CD4-positive, alpha-beta T cell treated with Interleukin-2 at 100 ng/mL for 4 hours (primary cell): Measurements from ENCODE around the gene SHMT1.
"Not testable (repeated sequence)": the region's sequence is repeated elsewhere in the genome, so short reads cannot be mapped to it uniquely, and the experiment has no call there.

ENCODE experiments used
- DNase-seq: peaks from one replicate; pipeline ENCODE4 v3.0.0-alpha.2; 2020; ENCODE audit warnings: low spot score

The SHMT1 gene

DNA sequence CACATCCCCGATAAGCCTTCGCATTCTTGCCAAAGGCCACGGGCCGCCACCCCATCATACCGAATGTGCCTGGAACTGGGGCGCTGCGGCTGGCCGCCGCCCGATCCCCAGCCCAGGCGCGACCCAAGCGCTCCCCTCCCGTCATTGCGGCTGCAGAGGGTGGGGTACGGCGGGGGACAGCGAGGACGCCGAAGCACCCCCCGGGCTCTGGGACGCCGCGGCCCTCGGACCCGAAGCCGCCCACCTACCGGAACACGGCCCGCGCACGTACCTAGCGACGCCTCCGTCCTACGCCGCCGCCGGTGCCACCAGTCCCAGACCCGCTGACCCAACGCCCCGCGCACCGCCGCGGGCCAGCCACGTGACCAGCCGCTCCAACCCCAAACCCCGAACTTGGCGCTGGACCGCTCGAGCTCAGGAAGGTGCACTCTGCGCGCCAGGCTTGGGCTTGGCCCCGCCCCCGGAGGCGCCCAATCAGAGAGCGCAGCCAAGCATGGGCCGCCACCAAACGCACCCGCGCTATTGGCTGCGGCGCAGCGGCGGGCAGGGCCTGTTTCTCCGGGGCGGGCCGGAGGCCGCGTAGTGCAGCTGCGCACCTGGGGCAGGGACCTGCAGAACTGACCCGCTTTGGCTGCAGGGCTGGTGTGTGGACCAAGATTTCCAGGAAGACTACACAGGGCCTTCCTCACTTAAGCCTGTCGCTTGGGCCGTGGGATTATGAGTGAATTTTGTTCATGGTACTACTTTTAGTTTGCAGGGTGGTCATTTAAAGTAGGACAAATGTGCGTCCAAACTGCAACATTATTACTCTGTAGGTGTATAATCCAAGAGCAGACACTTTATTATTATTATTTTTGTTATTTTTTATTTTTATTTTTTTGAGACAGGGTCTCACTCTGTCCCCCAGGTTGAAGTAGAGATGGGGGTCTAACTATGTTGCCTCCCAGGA lies at the start of gene SHMT1:
Gene SHMT1 (minus strand): TSS at position 450 of the 949 bp plus-strand sequence. CDS start 7,569 bp downstream, outside the sequence.
- peak; percentile 90 for DNase-seq

DNA sequence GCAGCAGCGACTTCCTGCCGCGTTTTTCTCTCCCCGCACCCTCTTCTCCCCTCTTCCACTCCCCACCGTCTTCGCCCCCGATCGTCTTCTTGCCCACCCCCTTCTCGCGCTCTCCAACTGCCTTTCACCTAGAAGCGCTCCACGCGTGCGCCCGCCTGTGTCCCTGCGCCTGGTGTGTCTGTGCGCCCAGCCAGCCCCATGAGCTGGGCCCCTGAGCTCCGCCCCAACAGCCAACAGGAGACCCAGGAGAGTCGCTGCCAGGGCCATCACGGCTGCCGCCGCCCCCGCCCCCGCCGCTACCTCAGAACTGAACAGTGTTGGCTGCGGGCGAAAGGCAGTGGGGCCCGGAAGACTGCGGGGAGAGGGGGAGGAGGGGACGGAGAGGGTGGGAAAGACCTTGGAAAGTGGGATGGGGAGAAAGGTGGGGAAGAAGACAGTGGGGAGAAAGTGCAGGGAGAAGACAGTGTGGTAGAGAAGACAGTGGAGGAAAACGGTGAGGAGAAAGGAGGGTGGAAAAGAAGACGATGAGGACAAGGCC lies 48.7 kb upstream of the SHMT1 start:
- peak; percentile 24 for DNase-seq

- not testable (repeated sequence) for DNase-seq
Observed at GRCh38 chr17:18411377-18411864, 48.1 kb upstream of the SHMT1 start.

DNA sequence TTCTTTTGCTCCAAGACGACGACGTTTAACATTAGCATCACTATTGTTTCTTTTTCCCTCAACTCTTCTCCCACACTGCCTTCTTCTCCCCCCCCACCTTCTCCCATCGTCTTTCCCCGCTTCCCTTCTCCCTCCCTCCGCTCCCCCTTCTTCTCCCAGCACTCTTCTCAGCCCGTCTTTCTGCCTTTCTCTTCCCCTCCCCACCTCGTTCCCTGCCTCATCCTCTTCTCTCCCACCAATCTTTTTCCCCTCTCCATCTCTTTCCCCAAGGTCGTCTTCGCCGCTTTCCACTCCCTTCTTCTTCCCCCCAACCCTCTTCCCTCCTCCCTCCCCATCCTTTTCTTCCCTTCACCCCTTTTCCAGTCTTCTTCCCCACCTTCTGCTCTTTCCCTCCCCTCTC lies 47.4 kb upstream of the SHMT1 start:
- DNase-seq = not testable (repeated sequence)

GRCh38 chr17:18409321-18409720 lies 46.0 kb upstream of the SHMT1 start:
- DNase-seq = not testable (repeated sequence)

- peak; percentile 3 for DNase-seq
Observed at GRCh38 chr17:18408906-18409305, 45.6 kb upstream of the SHMT1 start.

DNA sequence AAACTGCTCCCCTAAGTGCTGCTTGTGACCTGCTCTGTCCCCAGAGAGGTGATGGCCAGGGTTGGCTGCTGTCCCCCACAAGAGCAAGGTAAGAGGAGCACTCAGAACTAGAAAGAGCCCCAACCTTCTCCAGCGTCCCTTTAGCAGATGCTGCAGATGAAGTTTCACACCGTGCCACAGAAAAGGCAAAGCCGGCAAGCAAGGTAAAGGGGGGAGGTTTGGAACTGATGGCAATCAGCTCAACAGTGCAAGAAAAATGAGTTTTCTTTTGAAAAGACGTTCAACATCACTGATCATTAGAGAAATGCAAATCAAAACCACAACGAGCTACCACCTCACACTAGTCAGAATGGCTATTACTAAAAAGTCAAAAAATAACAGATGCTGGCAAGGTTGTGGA lies 40.3 kb upstream of the SHMT1 start:
- DNase-seq = not testable (repeated sequence)

DNA sequence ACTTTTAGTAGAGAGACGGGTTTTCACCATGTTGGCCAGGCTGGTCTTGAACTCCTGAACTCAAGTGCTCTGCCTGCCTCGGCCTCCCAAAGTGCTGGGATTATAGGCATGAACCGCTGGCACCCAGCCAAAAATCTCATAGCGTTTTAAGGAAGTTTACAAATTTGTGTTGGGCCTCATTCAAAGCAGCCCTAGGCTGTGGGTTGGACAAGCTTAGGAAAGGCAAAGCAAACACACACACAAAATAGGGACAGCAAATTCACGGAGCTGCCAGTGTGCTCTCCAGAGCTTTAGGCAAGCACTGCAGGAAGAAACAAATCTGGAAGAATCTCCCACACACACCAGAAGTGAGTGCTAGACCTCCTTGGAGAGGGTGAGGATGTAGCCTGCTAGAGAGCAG lies 39.8 kb upstream of the SHMT1 start:
- DNase-seq = not testable (repeated sequence)

DNA sequence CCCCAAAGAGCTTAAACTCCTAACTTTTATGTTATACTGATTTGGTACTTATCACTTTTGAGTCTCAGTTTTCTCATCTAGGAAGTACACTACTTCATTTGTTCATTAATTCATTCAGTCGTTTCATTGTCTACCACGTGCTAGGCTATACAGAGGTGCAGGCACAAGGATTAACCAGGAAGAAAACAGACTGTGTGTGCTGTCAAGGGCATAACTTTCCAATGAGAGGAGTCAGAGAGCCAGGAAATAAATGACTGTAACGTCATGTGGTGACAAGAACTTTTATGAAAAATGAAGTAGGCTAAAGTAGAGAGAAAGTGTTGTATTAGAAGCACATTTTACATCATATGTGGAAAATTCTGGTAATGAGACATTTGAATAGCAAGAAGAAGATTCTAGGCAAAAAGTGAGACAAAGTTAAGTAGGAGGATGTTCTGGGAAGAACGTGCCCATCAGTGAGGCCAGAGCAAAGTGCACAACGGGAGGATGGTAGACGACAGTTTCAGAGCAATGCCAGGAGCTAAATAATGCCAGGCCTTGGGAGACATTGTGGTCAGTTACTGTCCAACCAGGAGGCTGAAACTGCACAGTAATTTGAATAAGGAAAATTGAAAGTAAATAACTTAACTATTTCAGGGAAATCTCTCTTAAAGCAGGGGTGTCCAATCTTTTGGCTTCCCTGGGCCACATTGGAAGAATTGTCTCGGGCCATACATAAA lies 38.7 kb upstream of the SHMT1 start:
- not testable (repeated sequence) for DNase-seq

DNA sequence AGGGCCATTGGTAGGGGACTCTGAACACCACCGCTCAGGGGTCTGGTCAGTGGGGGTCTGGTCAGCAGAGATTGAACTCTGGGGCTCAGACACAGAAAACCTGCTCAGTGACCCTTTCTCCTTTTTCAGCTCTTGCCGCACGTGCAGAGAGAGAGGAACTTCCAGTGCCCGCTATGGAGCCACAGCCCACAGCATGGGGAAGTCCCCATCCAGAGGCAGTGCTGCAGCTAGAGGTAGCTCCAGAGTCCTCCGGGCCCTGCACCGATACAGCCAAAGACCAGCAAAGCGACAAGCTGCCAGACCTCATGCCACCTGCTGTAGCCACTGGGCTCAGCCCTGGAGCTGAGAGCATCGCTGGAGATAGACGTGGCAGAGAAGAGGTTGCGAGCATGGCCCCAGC lies 25.4 kb upstream of the SHMT1 start:
- not testable (repeated sequence) for DNase-seq

GRCh38 chr17:18388266-18388665 lies 24.9 kb upstream of the SHMT1 start:
- DNase-seq = not testable (repeated sequence)

DNA sequence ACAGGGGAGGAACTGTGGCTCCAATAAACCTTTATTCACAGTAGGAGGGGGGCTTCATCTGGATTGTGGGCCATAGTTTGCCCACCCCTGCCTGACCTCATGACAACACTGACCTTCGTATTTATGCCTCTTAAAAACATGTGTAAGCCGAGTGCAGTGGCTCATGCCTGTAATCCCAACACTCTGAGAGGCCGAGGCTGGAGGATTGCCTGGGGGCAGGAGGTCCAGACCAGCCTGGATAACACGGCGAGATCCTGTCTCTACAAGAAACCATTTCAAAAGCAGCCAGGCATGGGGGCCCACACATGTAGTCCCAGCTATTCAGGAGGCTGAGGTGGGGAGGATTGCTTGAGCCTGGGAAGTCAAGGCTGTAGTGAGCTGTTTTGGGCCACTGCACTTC lies 24.2 kb upstream of the SHMT1 start:
- DNase-seq = not testable (repeated sequence)

- not testable (repeated sequence) for DNase-seq
Observed at GRCh38 chr17:18384271-18384670, 20.9 kb upstream of the SHMT1 start.

DNA sequence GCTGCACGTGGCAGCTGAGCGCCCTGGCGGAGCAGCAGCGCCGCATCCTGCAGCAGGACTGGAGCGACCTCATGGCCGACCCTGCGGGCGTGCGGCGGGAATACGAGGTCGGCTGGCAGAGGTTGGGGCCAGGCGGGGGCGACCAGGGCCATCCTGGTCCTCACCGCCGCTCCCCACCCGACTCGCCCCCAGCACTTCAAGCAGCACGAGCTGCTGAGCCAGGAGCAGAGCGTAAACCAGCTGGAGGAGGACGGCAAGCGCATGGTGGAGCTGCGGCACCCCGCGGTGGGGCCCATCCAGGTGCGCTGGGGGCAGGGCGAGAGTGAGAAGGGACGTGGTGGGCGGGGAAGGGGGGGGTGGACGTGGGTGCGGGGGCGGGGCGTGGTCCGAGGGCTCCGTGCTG lies 19.7 kb upstream of the SHMT1 start:
- not testable (repeated sequence) for DNase-seq

- DNase-seq = no peak
Observed at GRCh38 chr17:18382441-18383078, 19.2 kb upstream of the SHMT1 start.

DNA sequence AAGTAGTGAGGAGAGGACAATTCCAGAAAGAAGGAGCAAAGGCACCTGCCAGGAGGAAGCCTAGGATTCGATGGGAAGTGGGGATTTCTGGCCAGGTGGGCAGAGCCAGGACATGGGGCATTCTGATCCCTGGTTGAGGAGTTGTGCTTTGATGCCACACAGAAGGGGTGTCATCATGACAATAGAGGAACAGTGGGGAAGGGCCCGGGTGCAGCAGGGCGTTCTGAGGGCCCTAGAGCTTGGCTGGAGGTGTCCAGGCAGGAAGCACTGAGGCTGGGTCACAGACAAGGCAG lies 18.5 kb upstream of the SHMT1 start:
- no peak for DNase-seq

DNA sequence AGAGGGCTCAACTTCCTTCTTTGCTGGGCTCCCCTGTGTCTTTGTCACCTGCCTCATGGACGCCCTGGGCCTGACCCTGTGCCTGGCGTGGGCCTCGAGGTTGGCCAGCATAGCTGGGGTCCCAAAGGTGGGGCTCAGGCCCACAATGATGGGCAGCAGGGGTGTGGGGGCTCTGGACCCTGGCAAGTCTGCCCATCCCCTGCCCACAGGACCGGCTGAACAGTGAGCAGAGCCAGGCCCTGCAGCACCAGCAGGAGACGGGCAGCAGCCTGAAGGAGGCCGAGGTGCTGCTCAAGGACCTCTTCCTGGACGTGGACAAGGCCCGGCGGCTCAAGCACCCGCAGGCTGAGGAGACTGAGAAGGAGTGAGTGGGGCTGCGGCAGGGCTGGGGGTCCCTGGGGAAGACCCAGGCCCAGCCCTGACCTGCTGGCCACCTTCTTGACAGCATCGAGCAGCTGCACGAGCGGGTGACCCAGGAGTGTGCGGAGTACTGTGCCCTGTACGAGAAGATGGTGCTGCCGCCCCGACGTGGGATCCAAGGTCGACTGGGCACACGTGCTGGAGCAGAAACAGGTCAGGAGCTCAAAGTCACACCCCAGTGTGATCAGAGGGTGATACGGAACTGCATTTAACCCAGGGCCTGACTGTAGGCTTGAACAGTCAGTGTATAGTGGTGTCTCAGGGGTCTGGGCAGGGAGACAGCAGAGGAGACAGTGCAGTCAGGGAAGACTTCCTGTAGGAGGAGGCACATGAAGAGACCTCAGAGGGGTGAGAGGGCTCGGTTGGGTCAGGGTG lies 18.0 kb upstream of the SHMT1 start:
- no peak for DNase-seq

DNA sequence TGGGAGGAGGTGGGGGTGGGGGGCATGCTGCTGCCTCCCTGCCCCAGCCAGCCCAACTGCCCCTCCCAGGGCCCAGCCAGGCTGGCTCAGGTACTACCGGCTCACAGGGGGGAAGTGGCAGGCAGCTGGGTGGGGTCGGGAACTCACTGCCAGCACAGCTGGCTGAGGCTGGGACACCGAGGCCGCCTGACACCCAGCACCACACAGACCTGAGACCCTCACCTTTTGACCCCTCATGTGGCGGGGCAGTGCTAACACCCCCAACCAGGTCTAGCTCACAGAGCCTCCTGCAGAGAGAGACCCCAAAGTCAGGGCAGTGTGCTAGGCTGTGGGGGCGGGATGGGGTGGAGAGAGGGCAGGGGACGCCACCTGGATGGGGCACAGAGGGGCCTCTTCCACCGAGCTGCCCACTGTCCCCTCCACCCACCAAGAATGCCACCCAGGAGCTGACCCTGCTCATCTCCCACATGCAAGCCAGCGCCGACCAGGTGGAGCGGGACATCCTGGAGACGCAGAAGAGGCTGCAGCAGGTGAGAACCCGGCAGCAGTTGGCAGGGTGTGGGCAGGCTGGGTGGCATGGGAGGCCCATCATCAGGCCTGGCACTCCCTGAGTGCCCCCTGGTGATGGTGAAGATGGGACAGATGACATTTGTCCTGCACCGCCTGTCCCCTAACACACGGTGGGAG lies 17.3 kb upstream of the SHMT1 start:
- DNase-seq = no peak

DNA sequence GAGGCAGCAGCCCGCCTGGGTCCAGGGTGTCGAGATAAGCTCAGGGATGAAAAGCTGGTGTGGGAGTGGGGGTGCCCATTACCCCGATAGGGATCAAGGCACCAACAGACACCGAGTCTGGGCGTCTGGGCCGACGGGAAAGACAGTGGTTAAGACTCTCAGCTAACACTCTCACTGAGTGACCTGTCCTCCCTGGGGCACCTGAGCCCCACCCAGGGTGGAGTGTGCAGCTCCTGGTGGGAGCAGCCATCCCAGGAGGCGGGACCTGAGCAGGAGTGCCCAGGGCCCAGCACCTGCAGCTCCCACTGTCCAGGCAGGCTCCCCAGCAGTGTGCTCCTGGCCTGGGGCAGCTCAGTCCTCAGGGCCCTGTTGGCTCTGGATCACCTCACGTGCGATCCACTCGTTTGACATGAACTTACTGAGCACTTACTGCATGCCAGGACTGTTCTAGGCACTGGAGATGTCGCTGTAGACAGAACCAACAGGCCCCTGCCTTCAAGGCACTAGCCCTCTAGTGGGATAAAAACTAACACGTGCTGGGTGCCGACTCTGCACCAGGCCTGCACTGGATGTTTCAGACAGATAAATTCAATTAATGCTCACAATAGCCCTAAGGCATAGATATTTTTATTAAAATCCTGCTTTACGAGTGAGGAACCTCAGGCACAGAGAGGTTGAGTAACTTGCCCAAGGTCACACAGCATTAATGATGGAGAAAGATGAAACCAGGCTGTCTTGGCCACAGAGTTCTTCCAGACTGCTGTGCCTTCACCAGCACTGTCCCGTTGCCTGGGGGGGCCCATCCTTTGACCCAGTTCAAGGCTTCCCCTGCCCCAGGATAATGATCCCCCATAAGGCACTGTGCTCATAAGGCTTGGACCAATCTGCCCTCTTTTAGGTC lies 16.1 kb upstream of the SHMT1 start:
- DNase-seq = no peak

- not testable (repeated sequence) for DNase-seq
Observed at GRCh38 chr17:18378614-18379013, 15.3 kb upstream of the SHMT1 start.
